Heart left ventricle (tissue), 16 donors: ENCODE results near the gene SDHB. TPM values are rescaled to one million over a fixed set of nuclear protein-coding genes. Genes with fewer than 3 reads are reported as not detected.

Experiments used
- ATAC-seq, 4 donors: fragments of 200-7000 bp; cut with Tn5 transposase; one replicate each; pipeline ENCODE4 v1.9.1; 2020 to 2022; ENCODE audit warnings: moderate library complexity in 4 of 4, mild to moderate bottlenecking in 3 of 4, moderate number of reproducible peaks in 1 of 4
- DNase-seq, 5 donors: peaks; one replicate each; pipeline ENCODE4 v3.0.0-alpha.2; 2020
- H3K27ac ChIP-seq, 12 donors: fragments of 200-600 bp; sonication (generic) in 4 of 12; one replicate each; pipeline versions ENCODE4 v1.5.0 to v1.8.0; 2016 to 2022; ENCODE audit warnings: mild to moderate bottlenecking in 2 of 12
- H3K27me3 ChIP-seq, 9 donors: fragments of 200-600 bp; sonication (generic) in 2 of 9; one replicate each; pipeline versions ENCODE4 v1.5.1 to v1.8.0; 2016 to 2022; ENCODE audit warnings: mild to moderate bottlenecking in 3 of 9
- H3K36me3 ChIP-seq, 9 donors: fragments of 200-600 bp; sonication (generic) in 2 of 9; one replicate each; pipeline versions ENCODE4 v1.5.0 to v1.8.0; 2018 to 2022; ENCODE audit warnings: mild to moderate bottlenecking in 2 of 9
- H3K4me1 ChIP-seq, 12 donors: fragments of 200-600 bp; sonication (generic) in 4 of 12; one replicate each; pipeline versions ENCODE4 v1.5.0 to v1.8.0; 2016 to 2022; ENCODE audit warnings: mild to moderate bottlenecking in 3 of 12
- H3K4me3 ChIP-seq, 12 donors: fragments of 200-600 bp; sonication (generic) in 4 of 12; one replicate each; pipeline versions ENCODE4 v1.5.0 to v1.8.0; 2017 to 2022; ENCODE audit warnings: mild to moderate bottlenecking in 9 of 12, moderate library complexity in 4 of 12
- H3K9me3 ChIP-seq, 12 donors: fragments of 200-600 bp; sonication (generic) in 4 of 12; one replicate each; pipeline versions ENCODE4 v1.5.0 to v1.8.0; 2016 to 2022; ENCODE audit warnings: mild to moderate bottlenecking in 1 of 12
- POLR2A ChIP-seq, 2 donors: fragments of 450-650 bp; IDR thresholded peaks; one replicate each; pipeline ENCODE4 v1.6.1; 2017; ENCODE audit warnings: antibody characterized with exemption in 2 of 2, mild to moderate bottlenecking in 2 of 2, moderate library complexity in 2 of 2
- WGBS, 4 donors: extraction: QIAGEN DNeasy Blood & Tissue Kit in 2 of 4; methylation state at CpG; one replicate each; pipeline versions ENCODE4 v1.1.5 to v1.1.7; 2013 to 2018; 5-methylcytosine and 5-hydroxymethylcytosine counted together
- intact Hi-C, 10 donors: fragments of 100-400 bp; cut with DNase I; formaldehyde crosslinking; loops; one replicate each; pipeline versions ENCODE4 v1.11.1 to v1.14.2; 2022
- polyA plus RNA-seq, 2 donors: library from polyadenylated mRNA; stranded (reverse); fragments of 200-250 nt; gene quantifications; one replicate each; pipeline ENCODE4 v1.2.3, GENCODE V29; 2013
- total RNA-seq, 9 donors: library from RNA; depleted of rRNA in 2 of 9; stranded (reverse); fragments of >200 nt in 2 of 9; fragmentation: NEBNext Ultra II Directional in 3 of 9; extraction: Animal tissue kit (Norgen Biotek cat#: 25700) in 3 of 9; gene quantifications; one replicate each; pipeline versions ENCODE4 v1.1.0 to v1.2.4, GENCODE V29; 2016 to 2023
- TF ChIP-seq, protein P1 (sequence below), 12 donors: fragments of 200-600 bp; sonication (generic) in 4 of 12; IDR thresholded peaks; one replicate each; pipeline versions ENCODE4 v1.5.0 to v1.8.0; 2018 to 2022; ENCODE audit warnings: antibody characterized with exemption in 12 of 12, mild to moderate bottlenecking in 5 of 12
- donor health status: ischemic (EF 13 %, LVEDD 7.1; RV severe dilation, severe dysfunction).
- donor health status: healthy with polysubstance abuse.
- donor health status: DM: no; HTN: yes; CAD: no.
- donor health status: DM: no; HTN: no; CAD: no.
- donor health status: ischemic (EF 25% LVEDD 6.9; RV normal size, moderate dysfunction).
- donor health status: ischemic (EF 25% LVEDD 5.7; RV mildly dilated, moderate dysfunction).
- donor health status: healthy.
- donor health status: DM: yes; HTN: yes; CAD: no.
- donor health status: ischemic (EF 35%, LVEDD 5.7; RV mildly dilated, moderate dysfunction).
- donor health status: nonischemic (EF 11% LVEDD 7.7; RV severe dilation, severe dysfunction).
- donor health status: DM: yes; HTN: yes; CAD: no.
- donor health status: PGD.
- donor health status: ischemic (EF 29% LVEDD 5.4; RV normal size, mild dysfunction).
- donor health status: nonischemic (EF 23%, LVEDD 6.1; RV moderate dilation, normal function).

Gene SDHB
- total and polyA plus RNA-seq, 11 donors: 174 to 617 (median 341) TPM

DNA sequence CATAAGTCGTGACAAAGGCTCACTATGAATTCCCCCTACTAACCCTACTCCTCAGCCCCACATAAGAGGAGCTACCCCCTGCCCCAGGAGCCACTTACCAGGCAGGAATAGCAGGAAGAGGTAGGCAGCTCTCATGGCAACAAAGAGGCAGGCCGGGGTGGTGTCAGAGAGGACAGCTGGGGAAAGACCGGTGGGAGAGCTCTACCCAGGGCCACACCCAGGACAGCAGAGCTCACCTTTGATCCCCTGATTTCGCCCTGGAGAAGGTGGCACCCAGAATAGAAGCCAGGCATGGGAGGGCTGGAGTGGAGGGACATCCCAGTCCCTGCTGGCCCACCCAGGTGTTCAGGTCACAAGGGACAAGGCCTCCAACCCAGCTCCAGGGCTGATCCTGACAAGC, 75.7 kb downstream of the SDHB start:
- Histone ChIP-seq H3K4me1 (peaks cover 0 to 26% (median 15%) of the 10 kb centered on the region in 12 donors), H3K27ac (peak overlapping the region in 5 of 12 donors; percentile 46 to 77 (median 52)), H3K36me3 (no peaks in the 10 kb centered on the region), H3K27me3 (peaks cover 0 to 23% (median 0%) of the 10 kb centered on the region in 9 donors), H3K4me3 (no peak overlapping the region), H3K9me3 (no peaks in the 10 kb centered on the region)
- DNase-seq: no peak
- WGBS, 4 donors: 84 to 91% (median 88%) methylated on average over 4 of the region's 4 CpGs
- intact Hi-C loops: no loop called here
- ATAC-seq: no peak
- no peak for TF ChIP-seq POLR2A (IDR thresholded peaks at IDR 0.05)
- TF ChIP-seq, protein P1, sequence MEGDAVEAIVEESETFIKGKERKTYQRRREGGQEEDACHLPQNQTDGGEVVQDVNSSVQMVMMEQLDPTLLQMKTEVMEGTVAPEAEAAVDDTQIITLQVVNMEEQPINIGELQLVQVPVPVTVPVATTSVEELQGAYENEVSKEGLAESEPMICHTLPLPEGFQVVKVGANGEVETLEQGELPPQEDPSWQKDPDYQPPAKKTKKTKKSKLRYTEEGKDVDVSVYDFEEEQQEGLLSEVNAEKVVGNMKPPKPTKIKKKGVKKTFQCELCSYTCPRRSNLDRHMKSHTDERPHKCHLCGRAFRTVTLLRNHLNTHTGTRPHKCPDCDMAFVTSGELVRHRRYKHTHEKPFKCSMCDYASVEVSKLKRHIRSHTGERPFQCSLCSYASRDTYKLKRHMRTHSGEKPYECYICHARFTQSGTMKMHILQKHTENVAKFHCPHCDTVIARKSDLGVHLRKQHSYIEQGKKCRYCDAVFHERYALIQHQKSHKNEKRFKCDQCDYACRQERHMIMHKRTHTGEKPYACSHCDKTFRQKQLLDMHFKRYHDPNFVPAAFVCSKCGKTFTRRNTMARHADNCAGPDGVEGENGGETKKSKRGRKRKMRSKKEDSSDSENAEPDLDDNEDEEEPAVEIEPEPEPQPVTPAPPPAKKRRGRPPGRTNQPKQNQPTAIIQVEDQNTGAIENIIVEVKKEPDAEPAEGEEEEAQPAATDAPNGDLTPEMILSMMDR (IDR thresholded peaks at IDR 0.05): no peak

DNA sequence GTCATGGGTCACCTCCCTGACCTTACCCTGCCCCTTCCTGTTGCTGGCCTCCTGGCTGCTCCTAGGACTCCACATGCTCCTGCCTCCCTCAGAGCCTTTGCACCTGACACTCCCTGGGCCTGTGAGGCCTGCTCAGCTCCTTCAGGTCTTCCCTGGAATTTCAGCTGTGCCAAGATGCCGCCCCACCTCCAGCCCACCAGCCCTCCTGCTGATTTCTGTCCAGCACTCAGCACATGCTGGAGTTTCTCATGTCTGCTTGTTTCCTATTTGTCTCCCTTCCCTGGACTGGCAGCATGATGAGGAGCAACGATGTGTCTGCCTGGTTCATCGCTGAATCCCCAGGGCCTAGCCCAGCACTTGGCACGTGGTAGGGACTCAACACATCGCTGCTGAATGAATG, 76.5 kb downstream of the SDHB start:
- H3K27ac ChIP-seq: no peak overlapping the region

DNA sequence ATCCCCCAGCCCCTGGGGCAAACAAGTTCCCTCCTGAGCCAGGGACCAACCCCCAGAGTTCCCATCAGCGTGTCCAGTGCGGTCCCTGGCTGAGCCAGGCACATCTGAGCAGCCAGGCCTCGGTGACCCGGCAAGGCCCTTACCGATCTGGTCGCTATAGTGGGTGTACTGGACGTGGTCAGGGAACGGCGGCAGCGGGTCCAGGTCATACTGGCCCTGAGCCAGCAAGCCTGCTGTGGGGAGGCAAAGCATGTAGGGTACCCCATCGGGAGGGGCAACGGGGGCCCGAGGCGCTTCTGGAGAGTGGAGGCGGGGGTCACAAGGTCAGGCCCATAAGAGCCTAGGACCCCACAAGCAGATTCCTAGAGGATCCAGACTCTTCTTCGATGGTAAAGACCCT, 76.9 kb downstream of the SDHB start:
- 83 to 89% (median 88%) methylated on average over 1 to 16 of the region's 16 CpGs for WGBS, 4 donors
- Histone ChIP-seq H3K27me3 (peaks cover 0 to 23% (median 0%) of the 10 kb centered on the region in 9 donors), H3K4me3 (no peak overlapping the region), H3K27ac (no peak overlapping the region), H3K9me3 (no peaks in the 10 kb centered on the region), H3K36me3 (no peaks in the 10 kb centered on the region), H3K4me1 (peaks cover 0 to 26% (median 15%) of the 10 kb centered on the region in 12 donors)
- no peak for DNase-seq
- intact Hi-C loops: no loop called here
- ATAC-seq: no peak
- TF ChIP-seq, protein P1 (IDR thresholded peaks at IDR 0.05): no peak
- no peak for TF ChIP-seq POLR2A (IDR thresholded peaks at IDR 0.05)

More for the DNA sequence above, 76.5 kb downstream of the SDHB start:
- Histone ChIP-seq H3K4me1 (peaks cover 0 to 26% (median 15%) of the 10 kb centered on the region in 12 donors), H3K9me3 (no peaks in the 10 kb centered on the region), H3K36me3 (no peaks in the 10 kb centered on the region), H3K27me3 (peaks cover 0 to 23% (median 0%) of the 10 kb centered on the region in 9 donors), H3K4me3 (no peak overlapping the region)
- WGBS, 4 donors: 90 to 93% (median 91%) methylated on average over 5 of the region's 5 CpGs
- DNase-seq (no peak), ATAC-seq (no peak)
- intact Hi-C loops: no loop called here
- TF ChIP-seq, protein P1 (IDR thresholded peaks at IDR 0.05): no peak
- no peak for TF ChIP-seq POLR2A (IDR thresholded peaks at IDR 0.05)

DNA sequence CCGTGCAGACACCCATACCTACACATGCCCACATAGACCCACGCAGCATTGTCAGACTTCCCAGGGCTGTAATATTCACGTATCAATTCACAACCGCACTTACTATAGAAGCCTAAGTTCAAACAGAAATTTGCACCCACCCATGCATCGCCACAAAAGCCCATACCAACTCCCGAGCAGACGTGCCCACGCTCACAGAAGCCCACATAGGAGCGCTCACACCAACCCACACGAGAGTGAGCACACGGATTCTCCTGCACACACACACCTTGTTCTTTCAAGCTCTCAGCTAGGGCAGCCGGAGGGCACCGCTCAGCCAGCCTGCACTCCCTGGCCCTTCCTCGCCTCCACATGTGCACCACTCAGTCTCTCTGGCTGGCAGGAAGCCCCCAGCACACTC, 78.0 kb downstream of the SDHB start:
- WGBS, 4 donors: 83 to 91% (median 89%) methylated on average over 14 of the region's 14 CpGs
- no peak overlapping the region for H3K4me3 ChIP-seq
- intact Hi-C loops: no loop called here
- no peak for TF ChIP-seq POLR2A (IDR thresholded peaks at IDR 0.05)
- TF ChIP-seq, protein P1 (IDR thresholded peaks at IDR 0.05): no peak
- peaks cover 0 to 26% (median 15%) of the 10 kb centered on the region in 12 donors for H3K4me1 ChIP-seq
- H3K27ac ChIP-seq: no peak overlapping the region
- H3K9me3 ChIP-seq: no peaks in the 10 kb centered on the region
- H3K27me3 ChIP-seq: peaks cover 0 to 20% (median 0%) of the 10 kb centered on the region in 9 donors
- DNase-seq (no peak), ATAC-seq (no peak)
- no peaks in the 10 kb centered on the region for H3K36me3 ChIP-seq
